GM19455 (cell line): Measurements from ENCODE around the gene CCDC73.
"Not testable (repeated sequence)": the region's sequence is repeated elsewhere in the genome, so short reads cannot be mapped to it uniquely, and the experiment has no call there.

Experiments used
- ATAC-seq: cut with Tn5 transposase; IDR thresholded peaks from one replicate; pipeline ENCODE4 v1.9.1; 2021; ENCODE audit not compliant: unreplicated experiment

Gene CCDC73

GRCh38 chr11:32809313-32809712, 14.9 kb upstream of the CCDC73 start:
- peak; percentile 98 for ATAC-seq

DNA sequence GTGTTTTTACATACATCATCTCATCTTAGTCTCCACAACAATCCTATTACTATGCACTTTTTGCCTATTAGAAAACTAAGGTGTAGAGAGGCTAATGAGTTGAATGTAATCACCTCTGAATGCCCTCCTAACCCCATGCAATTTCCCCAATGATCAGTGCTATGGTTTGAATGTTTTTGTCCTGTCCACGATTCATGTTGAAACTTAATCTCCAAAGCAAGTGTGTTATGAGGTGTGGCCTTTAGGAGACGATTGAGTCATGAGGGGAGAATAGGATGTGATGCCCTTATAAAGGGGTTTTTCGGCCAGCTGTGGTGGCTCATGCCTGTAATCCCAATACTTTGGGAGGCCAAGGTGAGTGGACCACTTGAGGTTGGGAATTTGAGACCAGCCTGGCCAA, 2.0 kb upstream of the CCDC73 start:
- ATAC-seq: no peak

GRCh38 chr11:32792948-32793475, 1.4 kb downstream of the CCDC73 start:
- peak; percentile 85 for ATAC-seq

DNA sequence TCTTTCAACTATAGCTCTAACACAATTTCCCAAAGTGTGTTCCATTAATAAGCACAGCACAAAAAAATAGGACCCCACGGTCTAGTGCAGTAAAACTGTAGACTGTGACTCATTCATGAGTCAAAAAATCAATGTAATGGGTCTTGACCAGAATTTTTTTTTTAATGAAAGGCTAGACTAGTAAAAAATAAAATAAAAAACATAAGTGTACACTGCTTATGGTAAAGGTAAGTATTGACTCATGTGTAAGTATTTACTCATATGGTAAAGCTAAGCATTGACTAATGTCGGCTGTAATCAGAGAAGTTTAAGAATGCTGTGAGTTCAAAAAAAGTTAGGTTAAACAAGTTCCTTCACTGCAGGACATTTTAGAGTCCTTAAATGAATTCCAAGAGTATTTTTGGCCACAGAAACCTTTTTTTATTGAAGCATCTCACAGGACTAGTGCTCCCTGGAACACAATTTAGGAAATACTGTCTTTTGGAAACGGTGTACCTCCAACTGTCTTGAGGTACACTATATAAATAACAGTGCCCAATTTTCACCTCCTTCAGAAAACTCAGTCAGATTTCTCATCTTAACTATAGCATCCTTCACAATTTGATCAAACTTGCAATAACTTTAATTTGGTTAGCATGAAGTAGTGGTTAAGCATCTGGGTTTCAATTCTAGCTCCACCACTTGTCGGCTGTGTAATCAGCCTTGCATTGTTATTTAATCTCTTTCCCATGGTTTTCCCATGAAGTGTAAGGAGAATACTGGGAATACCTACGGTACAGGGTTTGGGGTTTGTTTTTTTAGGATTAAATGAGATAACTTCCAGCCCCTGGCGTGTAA, 2.1 kb downstream of the CCDC73 start:
- peak; percentile 28 for ATAC-seq

- no peak for ATAC-seq
Measured at GRCh38 chr11:32790916-32791315, 3.5 kb downstream of the CCDC73 start.

- no peak for ATAC-seq
Measured at GRCh38 chr11:32786811-32787210, 7.7 kb downstream of the CCDC73 start.

DNA sequence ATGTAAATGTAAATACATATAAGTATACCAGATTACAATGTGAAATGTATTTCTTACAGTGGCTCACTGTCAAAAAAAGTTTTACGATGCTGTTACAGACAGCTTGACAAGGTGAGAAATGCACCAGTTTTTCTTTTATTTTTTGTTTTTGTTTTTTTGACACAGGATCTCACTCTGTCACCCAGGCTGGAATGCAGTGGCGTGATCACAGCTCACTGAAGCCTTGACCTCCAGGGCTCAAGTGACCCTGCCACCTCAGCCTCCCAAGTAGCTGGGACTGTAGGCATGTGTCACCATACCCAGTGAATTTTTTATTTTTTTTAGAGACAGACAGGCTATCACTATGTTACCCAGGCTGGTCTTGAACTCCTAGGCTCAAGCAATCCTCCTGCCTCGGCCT, 9.2 kb downstream of the CCDC73 start:
- ATAC-seq: no peak

- no peak for ATAC-seq
Measured at GRCh38 chr11:32781721-32782120, 12.7 kb downstream of the CCDC73 start.

DNA sequence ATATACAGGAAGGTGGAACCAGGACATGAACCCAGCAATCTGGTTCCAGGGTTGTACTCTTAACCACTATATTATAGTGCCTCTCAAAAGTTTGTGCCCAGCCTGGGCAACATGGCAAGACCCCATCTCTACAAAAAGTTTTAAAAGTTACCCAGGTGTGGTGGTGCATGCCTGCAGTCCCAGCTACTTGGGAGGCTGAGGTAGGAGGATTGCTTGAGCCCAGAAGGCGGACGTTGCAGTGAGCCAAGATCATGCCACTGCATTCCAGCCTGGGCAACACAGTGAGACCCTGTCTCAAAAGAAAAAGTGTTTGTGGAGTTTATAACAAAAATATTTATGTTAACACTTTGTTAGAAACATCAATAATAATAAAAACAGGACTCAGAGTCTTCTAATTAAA, 13.6 kb downstream of the CCDC73 start:
- not testable (repeated sequence) for ATAC-seq

GRCh38 chr11:32779136-32779535, 15.3 kb downstream of the CCDC73 start:
- ATAC-seq: no peak

GRCh38 chr11:32775908-32776307, 18.6 kb downstream of the CCDC73 start:
- no peak for ATAC-seq

GRCh38 chr11:32774081-32774480, 20.4 kb downstream of the CCDC73 start:
- ATAC-seq: no peak

DNA sequence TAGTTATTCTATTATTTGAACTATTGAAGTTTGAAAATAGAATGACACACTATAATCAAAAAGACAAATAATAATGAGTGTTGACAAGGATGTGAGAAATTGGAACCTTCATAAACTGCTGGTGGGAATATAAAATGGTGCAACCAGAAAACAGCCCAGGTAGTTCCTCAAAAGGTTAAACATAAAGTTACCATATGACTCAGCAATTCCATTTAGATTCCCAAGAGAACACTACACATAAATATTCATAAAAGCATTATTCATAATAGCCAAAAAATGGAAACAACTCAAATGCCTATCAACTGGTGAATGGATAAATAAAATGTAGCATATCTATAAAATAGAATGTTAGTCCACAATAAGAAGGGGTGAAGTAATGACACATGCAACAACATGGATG, 21.7 kb downstream of the CCDC73 start:
- no peak for ATAC-seq

- ATAC-seq: not testable (repeated sequence)
Measured at GRCh38 chr11:32761774-32762173, 32.7 kb downstream of the CCDC73 start.

- no peak for ATAC-seq
Measured at GRCh38 chr11:32758291-32758690, 36.2 kb downstream of the CCDC73 start.

DNA sequence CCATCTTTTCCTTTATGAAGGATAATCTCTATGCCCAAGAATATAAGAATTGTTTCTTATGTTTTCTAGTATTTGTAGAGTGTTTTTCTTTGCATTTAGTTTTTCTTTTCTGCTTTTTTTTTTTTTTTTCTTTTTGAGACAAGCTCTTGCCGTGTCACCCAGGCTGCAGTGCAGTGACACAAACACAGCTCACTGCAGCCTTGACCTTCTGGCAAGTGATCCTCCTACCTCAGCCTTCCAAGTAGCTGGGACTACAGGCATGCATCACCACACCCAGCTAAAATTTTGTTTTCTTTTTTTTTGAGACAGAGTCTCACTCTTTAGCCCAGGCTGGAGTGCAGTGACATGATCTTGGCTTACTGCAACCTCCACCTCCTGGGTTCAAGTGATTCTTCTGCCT, 41.3 kb downstream of the CCDC73 start:
- ATAC-seq: not testable (repeated sequence)

- ATAC-seq: no peak
Measured at GRCh38 chr11:32752001-32752400, 42.5 kb downstream of the CCDC73 start.

DNA sequence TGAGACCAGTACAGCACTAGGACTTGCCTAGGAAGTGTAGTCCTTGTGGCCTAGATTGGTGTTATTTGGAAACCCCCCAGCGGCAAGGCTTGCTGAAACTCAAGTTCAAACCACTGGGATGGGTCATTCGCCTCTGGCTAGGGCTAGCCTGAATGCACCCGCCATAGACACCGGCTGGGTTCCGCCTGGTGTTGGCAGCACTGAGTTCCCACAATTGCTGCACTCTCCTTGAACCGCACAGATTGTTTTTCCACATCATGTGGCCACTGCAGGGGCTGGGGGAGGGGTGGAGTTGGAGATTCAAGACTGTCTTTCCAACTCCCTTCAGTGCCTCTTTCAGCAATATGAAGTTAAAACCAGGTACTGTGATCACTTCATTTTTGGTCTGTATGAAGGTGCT, 43.1 kb downstream of the CCDC73 start:
- ATAC-seq: no peak

DNA sequence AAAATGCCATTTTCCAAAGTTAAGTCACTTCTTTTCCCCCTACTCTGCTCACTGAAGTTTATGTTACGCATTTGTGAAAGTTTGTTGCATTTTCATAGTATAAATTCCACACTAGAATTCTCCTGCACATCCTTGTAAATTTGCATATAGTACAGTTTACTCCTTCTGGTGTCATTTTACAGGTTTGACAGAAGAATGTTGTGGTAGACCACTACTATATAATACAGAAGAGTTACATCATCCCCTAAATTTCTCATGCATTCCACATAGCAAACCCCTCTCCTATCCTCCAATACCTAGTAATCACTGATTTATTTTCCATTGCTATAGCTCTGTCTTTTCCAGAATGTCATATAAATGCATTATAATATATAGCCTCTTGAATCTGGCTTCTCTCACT, 64.5 kb downstream of the CCDC73 start:
- ATAC-seq: no peak

GRCh38 chr11:32723332-32723731, 71.1 kb downstream of the CCDC73 start:
- no peak for ATAC-seq

DNA sequence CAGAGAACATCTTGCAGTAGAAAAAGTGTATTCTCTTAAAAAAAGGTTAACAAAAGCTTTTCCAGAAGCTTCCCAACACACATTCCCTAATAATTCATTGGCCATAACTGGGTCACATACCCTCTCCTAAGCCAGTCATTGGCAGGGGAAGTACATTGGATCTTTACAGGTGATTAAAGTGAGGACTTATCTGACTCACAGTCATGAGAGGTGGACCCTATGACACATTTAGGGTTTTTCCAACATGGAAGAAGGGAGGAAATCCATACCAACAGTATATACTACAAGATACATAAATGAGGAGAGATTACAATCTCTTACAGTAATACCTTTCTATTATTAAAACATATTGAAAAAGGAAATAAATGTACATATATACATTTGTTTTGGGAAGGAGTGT, 72.2 kb downstream of the CCDC73 start:
- no peak for ATAC-seq

DNA sequence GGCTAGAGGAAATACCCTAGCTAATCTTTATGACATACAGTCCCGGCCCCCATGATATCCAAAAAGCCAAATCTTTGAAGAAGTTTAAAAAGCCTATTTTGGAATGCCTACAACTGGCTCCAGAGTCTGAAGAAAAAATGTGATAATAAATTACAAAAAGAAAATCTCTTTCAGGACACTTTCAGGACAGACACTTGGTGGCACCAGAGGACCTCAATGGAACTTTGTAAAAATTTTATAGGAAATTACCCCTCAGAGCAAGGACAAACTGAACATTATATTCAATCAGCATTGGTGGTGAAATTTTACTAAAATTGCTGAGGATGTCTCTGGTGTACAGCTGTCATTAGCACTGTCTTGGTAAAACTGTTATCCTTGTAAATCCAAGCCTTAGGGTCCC, 81.0 kb downstream of the CCDC73 start:
- no peak for ATAC-seq

GRCh38 chr11:32708978-32709377, 85.5 kb downstream of the CCDC73 start:
- not testable (repeated sequence) for ATAC-seq
